CD4-positive, alpha-beta T cell treated with Interleukin-1 beta for 1 hour (primary cell): ENCODE measurements around the gene PLA2G4F.

ENCODE experiments used
- DNase-seq, 2 donors: peaks; one replicate each; pipeline ENCODE4 v3.0.0-alpha.2; 2020 to 2022

PLA2G4F gene

GRCh38 chr15:42146551-42147430 is 9.6 kb downstream of the PLA2G4F start:
- DNase-seq = no peak

DNA sequence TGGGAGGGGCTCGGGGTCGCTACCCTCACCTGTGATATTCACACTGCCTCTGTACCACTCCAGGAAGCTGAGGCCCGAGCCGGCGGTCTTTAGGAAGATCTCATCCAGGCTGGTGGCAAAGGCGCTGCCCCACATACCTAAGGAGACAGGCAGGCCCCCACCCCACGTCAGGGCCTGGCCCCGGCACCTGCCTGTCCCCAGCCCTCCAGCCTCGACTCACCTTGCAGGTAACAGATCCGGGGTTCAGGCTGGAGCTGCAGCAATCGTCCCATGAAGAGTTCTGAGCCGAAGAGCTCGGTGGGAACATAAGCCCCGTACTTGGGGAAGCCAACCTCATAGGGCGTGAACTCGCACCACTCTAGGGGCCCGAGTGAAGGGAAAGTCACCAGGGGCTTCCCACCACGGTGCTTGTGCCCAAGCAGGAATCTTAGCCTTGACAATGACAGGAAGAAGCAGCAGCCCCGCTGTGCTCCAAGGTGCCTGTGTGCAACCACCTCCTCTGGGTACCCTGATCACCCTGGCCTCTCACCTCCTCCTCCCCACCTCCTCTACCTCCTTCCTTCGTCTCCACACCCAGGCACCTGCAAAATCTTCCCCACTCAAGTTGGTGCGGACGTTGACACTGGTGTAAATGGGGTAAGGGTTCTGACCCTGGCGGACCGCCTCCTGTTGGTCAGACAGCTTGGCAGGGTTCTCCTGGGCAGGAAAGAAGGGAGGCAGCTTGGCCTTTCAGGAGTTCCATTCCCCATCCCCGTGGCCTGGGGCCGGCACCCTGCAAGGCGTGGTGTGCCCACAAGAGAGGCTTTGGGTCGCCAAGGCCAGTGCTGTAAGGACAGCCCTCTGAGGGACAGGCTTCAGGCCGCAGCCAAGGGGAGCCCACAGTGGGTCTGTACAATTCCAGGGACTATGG is 10.6 kb downstream of the PLA2G4F start:
- DNase-seq = no peak

DNA sequence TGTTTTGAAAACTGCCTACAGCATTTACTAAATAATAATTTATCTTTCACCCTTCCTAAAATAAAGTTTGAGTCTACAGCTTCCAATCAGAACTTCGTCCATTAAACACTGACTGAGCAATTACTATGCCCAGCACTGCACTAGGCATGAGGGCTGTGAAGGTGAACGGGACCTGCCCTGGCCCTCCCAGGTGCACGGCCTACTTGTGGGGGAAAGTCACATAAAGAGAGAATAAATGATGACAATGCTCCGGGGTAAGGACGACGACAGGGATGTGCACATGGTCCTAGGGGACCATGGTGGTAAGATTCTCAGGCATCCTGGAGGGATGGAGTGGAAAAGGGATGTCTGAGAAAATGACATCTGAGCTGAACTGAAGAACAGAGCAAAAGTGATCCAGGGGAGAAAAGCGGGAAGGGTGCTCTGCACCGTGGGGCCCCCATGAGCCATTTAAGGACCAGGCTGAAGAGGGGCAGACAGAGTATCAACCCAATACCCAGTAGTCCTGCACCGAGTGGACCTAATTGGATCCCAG is 11.5 kb downstream of the PLA2G4F start:
- no peak for DNase-seq

- DNase-seq = no peak
Measured at GRCh38 chr15:42143866-42144625, 12.4 kb downstream of the PLA2G4F start.

GRCh38 chr15:42143356-42143755 is 13.1 kb downstream of the PLA2G4F start:
- no peak for DNase-seq

DNA sequence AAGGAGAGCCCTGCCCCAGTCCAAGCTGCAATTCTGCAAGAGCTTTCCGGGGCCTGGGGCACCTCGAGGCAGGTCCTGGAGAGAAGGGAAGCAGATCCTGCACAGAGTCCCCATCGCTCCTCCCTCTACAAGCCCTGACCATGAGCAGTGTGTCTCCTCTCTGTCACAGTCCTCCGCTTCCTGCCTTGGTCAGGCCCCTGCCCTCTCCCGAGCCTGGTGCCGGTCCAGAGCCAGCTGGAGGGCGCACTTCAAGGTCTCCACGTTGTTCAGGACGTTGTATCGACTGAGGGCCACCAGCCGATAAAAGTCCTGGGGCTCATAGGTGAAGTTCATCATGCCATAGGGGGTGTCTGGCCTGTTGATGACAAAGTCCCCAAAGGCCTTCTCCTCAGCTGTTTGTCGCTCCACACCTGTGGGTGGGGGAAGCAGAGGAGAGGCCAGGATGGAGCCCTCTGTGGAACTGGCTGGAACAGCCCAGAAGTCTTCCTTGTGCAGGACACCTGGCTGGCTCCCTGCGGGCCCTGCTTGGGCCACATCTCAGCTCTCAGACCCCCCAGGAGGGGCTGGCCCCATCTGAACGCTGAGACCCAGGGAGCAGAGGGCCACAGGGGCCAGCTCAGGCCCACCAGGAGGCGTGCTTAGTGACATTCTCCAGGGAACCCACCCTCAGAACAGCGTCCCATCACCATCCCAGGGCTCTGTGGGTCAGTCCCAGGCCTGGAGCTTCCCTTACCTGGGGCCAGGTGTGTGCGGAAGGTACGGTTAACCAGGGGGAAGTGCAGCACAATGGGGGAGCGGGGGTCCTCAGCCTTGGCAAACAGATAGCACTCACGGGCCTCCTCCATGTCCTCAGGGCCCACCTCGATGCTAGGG is 14.4 kb downstream of the PLA2G4F start:
- no peak for DNase-seq

- no peak for DNase-seq
Measured at GRCh38 chr15:42141246-42141645, 15.2 kb downstream of the PLA2G4F start.

GRCh38 chr15:42140383-42141070 is 15.9 kb downstream of the PLA2G4F start:
- no peak for DNase-seq

DNA sequence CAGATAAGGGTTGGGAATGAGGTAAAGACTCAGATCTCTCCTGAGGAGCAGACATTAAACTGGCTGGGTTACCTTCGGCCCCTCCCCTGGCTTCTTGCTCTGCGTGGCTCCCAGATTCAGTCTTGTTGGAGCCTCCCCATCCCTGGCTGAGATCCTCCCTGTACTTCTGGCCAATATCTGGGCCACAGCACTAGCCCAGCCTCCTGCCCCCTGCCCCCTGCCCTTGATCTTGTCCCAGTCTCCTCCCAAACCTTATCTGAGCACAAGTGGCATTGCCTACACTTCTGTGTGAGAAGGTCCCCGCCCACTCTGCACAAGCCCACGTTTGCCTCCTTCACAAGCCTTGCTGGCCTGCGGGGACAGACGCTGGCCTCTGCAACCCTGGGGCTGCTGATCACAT is 16.8 kb downstream of the PLA2G4F start:
- no peak for DNase-seq

DNA sequence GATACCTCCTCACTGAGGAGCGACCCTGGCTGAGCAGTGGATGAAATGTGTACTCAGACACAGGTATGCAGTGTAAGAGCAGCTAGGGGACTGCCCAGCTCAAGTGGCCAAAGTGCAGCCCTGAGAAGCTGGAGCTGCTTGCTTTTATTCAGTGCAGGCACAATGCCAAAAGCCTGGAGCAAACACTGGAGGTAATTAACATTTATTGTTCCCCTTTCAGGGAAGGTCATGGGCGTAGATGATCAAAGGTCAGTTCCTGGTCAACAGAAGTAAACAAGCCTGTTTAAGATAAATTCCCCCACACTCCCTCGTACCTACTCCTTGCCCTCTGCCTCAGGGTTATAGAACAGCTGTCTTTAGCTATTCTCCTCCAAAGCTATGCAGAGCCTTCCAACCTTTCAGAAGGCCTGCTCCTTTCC is 17.5 kb downstream of the PLA2G4F start:
- DNase-seq = no peak

DNA sequence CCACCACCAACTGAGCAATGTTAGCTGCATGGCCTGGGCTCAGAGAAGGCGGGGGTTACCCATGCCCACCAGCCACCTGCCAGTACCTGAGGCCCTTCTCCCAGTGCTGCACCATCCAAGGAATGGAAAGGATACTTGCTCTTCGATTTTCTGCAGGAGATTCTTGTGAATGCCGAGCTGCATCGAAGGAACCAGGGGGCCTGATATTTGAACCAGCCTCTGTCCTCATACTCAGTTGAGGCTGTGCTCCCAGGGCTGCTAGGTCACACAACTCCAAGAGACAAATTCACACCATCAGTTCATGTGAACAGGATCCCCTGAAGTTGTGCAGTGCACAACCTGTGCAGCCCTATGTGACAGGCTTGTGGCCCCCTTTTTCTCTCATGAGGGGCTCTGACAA is 18.0 kb downstream of the PLA2G4F start:
- no peak for DNase-seq

GRCh38 chr15:42137461-42138261 is 18.8 kb downstream of the PLA2G4F start:
- peak in 1 of 2 donors; percentile 20 for DNase-seq

GRCh38 chr15:42136513-42136912 is 19.9 kb downstream of the PLA2G4F start:
- no peak for DNase-seq

DNA sequence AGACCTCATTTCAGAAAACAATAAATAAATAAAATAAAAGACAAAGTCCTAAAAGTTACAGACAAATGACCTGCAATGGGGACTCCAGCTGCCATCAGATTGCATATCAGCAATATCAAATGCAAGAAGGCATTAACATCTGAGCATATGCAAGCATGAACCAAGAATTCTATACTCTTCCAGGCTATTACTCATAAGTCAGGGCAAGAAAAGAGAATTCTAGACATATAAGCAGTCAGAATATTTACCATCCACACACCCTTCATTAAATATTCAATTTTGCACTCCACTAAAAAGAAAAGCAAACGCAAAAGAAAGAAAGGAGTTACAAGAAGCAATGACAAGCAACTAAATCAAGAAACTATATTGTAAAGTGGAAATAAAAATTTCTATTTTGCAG is 21.1 kb downstream of the PLA2G4F start:
- no peak for DNase-seq

DNA sequence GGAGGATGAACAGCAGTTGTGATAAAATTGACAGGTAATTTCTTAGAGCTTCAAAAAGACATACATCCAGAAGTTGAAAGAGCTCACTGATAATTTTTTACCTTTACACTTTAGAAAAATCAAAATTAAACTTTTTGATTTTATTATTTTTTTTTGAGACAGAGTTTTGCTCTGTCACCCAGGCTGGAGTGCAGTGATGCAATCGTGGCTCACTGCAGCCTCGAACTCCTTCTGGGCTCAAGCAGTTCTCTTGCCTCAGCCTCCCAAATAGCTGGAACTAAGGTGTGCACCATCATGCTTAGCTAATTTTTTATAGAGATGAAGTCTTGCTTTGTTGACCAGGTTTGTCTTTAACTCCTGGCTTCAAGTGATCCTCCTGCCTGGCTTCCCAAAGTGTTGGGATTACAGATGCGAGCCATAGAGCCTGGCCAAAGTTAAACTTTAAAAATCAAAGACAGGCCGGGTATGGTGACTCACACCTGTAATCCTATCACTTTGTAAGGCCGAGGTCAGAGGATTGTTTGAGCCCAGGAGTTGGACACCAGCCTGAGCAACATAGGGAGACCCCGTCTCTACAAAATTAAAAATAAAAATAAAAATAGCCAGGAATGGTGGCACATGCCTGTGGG is 21.7 kb downstream of the PLA2G4F start:
- DNase-seq = no peak

- DNase-seq = peak; percentile 35 to 50
Measured at GRCh38 chr15:42133886-42134502, 22.4 kb downstream of the PLA2G4F start.

- no peak for DNase-seq
Measured at GRCh38 chr15:42133356-42133755, 23.1 kb downstream of the PLA2G4F start.

DNA sequence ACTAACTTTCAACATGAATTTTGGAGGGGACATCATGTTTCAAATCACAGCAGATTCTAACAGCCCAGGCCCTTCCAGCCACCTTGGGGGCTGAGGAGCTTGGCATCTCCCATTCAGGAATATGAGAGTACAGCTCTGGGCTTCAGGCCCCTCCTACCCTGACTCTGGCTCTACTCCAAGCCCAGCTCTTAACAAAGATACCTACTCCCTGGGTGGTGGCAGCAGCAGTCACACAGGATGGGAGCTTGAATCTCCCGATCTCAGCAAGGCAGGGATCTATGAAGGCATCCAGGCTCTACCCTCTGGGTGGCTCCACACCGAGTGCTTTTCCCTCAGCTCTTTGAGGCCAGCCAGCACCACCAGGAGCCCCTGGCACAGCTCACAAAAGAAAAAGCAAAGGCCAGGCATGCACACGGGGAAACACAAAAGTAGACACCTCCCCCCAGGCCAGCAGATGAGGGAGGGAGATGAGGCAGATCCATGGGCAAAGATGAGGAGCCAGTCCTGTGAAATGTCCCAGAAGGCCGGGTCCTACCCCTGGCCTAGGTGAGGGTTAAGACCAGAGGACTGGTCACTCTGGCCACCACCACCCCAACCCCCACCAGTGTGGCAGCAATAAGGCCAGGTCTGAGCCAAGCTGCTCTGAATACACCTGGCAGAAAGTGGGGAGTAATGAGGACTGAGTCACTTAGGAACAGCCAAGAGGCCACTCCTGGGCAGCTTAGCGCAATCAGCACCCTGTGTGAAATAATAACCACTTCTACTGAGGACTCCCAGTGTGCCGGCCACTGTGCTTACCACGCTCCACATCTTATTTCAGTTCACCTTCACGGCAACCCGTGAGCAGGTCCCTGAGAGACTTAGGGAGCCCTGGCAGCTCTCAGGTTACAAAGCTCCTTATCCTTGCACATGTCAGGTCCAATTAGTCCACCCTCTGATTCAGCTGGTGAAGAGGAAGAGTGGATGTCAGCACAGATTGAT is 24.3 kb downstream of the PLA2G4F start:
- DNase-seq = no peak
